ENCODE measurements around the gene PCGF1. TPM values are rescaled to one million over a fixed set of nuclear protein-coding genes. Genes with fewer than 3 reads are reported as not detected.
A peak's percentile ranks its signal among the peaks of the same experiment; 100 is the strongest.

Gene PCGF1
- total and polyA plus RNA-seq, 2 experiments from 2014 or later, result 10.9 to 13.4 TPM

- H3K4me3 Mint-ChIP-seq, result peak overlapping the region; percentile 5; the same call in 1 of the 3 replicates
Observed at GRCh38 chr2:74510272-74510671, 2.8 kb upstream of the PCGF1 start.

GRCh38 chr2:74507926-74508520 lies 528 bp upstream of the PCGF1 start:
- peaks cover 3% of the 10 kb centered on the region for H4K20me1 ChIP-seq (replicated peaks; ENCODE audit: insufficient read depth)
- H3K4me2 ChIP-seq, result peak overlapping the region; percentile 86
- H3K27me3 ChIP-seq (ENCODE audit: insufficient read depth), result peaks cover 92% of the 10 kb centered on the region
- Mint-ChIP-seq H3K9me3 (peaks cover 10% of the 10 kb centered on the region), H3K4me3 (peak overlapping the region; percentile 98), H3K4me1 (peaks cover 30% of the 10 kb centered on the region), H3K27ac (peak overlapping the region; percentile 99), H3K36me3 (ENCODE audit: low read depth) (peaks cover 28% of the 10 kb centered on the region), H3K27me3 (ENCODE audit: insufficient read depth, low read depth, poor library complexity) (peaks cover 96% of the 10 kb centered on the region)
- peak; percentile 69 for DNase-seq (ENCODE audit: low spot score)
- peaks cover 8% of the 10 kb centered on the region for H3K79me2 ChIP-seq (replicated peaks; ENCODE audit: insufficient read depth)
- ATAC-seq, result peak; percentile 54
- peak overlapping the region; percentile 78 for H3K27ac ChIP-seq (ENCODE audit: low read depth)
- H3K4me3 ChIP-seq, result peak overlapping the region; percentile 79
- H2AFZ ChIP-seq, result peak overlapping the region; percentile 83
- no peaks in the 10 kb centered on the region for H3K9me2 ChIP-seq (ENCODE audit: insufficient read depth)
- H3K4me1 ChIP-seq (ENCODE audit: insufficient read depth), result peaks cover 20% of the 10 kb centered on the region
- peaks cover 9% of the 10 kb centered on the region for H3F3A ChIP-seq (replicated peaks; ENCODE audit: low read depth)
- H3K36me3 ChIP-seq (ENCODE audit: insufficient read depth), result peaks cover 7% of the 10 kb centered on the region; the same call in 1 of the 2 replicates
- TF ChIP-seq STAT1 (IDR thresholded peaks at IDR 0.05; ENCODE audit: unreplicated experiment) (no peak), ZNF114 (CRISPR knock-in tag; IDR thresholded peaks at IDR 0.05) (no peak), POLR2AphosphoS5 (IDR thresholded peaks at IDR 0.05; ENCODE audit: low read depth) (no peak), JUNB (IDR thresholded peaks at IDR 0.05; ENCODE audit: unreplicated experiment) (no peak), CREB1 (CRISPR knock-in tag; IDR thresholded peaks at IDR 0.05; ENCODE audit: low read depth) (no peak), ZNF331 (CRISPR knock-in tag; IDR thresholded peaks at IDR 0.05; ENCODE audit: low read depth) (no peak), NANOG (IDR thresholded peaks at IDR 0.05; ENCODE audit: borderline replicate concordance) (no peak), ZNF462 (CRISPR knock-in tag; IDR thresholded peaks at IDR 0.05) (no peak)
- TF ChIP-seq, protein P1, sequence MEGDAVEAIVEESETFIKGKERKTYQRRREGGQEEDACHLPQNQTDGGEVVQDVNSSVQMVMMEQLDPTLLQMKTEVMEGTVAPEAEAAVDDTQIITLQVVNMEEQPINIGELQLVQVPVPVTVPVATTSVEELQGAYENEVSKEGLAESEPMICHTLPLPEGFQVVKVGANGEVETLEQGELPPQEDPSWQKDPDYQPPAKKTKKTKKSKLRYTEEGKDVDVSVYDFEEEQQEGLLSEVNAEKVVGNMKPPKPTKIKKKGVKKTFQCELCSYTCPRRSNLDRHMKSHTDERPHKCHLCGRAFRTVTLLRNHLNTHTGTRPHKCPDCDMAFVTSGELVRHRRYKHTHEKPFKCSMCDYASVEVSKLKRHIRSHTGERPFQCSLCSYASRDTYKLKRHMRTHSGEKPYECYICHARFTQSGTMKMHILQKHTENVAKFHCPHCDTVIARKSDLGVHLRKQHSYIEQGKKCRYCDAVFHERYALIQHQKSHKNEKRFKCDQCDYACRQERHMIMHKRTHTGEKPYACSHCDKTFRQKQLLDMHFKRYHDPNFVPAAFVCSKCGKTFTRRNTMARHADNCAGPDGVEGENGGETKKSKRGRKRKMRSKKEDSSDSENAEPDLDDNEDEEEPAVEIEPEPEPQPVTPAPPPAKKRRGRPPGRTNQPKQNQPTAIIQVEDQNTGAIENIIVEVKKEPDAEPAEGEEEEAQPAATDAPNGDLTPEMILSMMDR (conservative IDR thresholded peaks at IDR 0.05; ENCODE audit: low read depth in 2 of 2), result no peak
- TF ChIP-seq, protein P2, sequence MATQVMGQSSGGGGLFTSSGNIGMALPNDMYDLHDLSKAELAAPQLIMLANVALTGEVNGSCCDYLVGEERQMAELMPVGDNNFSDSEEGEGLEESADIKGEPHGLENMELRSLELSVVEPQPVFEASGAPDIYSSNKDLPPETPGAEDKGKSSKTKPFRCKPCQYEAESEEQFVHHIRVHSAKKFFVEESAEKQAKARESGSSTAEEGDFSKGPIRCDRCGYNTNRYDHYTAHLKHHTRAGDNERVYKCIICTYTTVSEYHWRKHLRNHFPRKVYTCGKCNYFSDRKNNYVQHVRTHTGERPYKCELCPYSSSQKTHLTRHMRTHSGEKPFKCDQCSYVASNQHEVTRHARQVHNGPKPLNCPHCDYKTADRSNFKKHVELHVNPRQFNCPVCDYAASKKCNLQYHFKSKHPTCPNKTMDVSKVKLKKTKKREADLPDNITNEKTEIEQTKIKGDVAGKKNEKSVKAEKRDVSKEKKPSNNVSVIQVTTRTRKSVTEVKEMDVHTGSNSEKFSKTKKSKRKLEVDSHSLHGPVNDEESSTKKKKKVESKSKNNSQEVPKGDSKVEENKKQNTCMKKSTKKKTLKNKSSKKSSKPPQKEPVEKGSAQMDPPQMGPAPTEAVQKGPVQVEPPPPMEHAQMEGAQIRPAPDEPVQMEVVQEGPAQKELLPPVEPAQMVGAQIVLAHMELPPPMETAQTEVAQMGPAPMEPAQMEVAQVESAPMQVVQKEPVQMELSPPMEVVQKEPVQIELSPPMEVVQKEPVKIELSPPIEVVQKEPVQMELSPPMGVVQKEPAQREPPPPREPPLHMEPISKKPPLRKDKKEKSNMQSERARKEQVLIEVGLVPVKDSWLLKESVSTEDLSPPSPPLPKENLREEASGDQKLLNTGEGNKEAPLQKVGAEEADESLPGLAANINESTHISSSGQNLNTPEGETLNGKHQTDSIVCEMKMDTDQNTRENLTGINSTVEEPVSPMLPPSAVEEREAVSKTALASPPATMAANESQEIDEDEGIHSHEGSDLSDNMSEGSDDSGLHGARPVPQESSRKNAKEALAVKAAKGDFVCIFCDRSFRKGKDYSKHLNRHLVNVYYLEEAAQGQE (IDR thresholded peaks at IDR 0.05; ENCODE audit: unreplicated experiment), result no peak

More at GRCh38 chr2:74510272-74510671, 2.8 kb upstream of the PCGF1 start:
- no peaks in the 10 kb centered on the region for H3K9me2 ChIP-seq (ENCODE audit: insufficient read depth)
- peaks cover 15% of the 10 kb centered on the region for H3K36me3 Mint-ChIP-seq (ENCODE audit: low read depth)
- peaks cover 25% of the 10 kb centered on the region for H3K4me1 Mint-ChIP-seq
- peaks cover 24% of the 10 kb centered on the region for H3K4me1 ChIP-seq (ENCODE audit: insufficient read depth)
- no peak overlapping the region for H2AFZ ChIP-seq
- no peak overlapping the region for H3K27ac ChIP-seq (ENCODE audit: low read depth)
- peaks cover 92% of the 10 kb centered on the region for H3K27me3 ChIP-seq (ENCODE audit: insufficient read depth)
- peaks cover 4% of the 10 kb centered on the region; the same call in 1 of the 2 replicates for H3K36me3 ChIP-seq (ENCODE audit: insufficient read depth)
- H3K27ac Mint-ChIP-seq, result no peak overlapping the region
- peaks cover 8% of the 10 kb centered on the region for H3K79me2 ChIP-seq (replicated peaks; ENCODE audit: insufficient read depth)
- no peak for ATAC-seq
- no peak overlapping the region for H3K4me2 ChIP-seq
- no peaks in the 10 kb centered on the region for H3F3A ChIP-seq (replicated peaks; ENCODE audit: low read depth)
- DNase-seq (ENCODE audit: low spot score), result no peak
- no peak overlapping the region for H3K4me3 ChIP-seq
- peaks cover 92% of the 10 kb centered on the region for H3K27me3 Mint-ChIP-seq (ENCODE audit: insufficient read depth, low read depth, poor library complexity)
- no peaks in the 10 kb centered on the region for H4K20me1 ChIP-seq (replicated peaks; ENCODE audit: insufficient read depth)
- H3K9me3 Mint-ChIP-seq, result peaks cover 10% of the 10 kb centered on the region
- TF ChIP-seq POLR2AphosphoS5 (IDR thresholded peaks at IDR 0.05; ENCODE audit: low read depth) (no peak), EZH2 (IDR thresholded peaks at IDR 0.05; ENCODE audit: low read depth, unreplicated experiment) (peak; percentile 70)
